ENCODE results near the gene TIMM44.
"Not testable (repeated sequence)": the region's sequence is repeated elsewhere in the genome, so short reads cannot be mapped to it uniquely, and the experiment has no call there.

The TIMM44 gene

DNA sequence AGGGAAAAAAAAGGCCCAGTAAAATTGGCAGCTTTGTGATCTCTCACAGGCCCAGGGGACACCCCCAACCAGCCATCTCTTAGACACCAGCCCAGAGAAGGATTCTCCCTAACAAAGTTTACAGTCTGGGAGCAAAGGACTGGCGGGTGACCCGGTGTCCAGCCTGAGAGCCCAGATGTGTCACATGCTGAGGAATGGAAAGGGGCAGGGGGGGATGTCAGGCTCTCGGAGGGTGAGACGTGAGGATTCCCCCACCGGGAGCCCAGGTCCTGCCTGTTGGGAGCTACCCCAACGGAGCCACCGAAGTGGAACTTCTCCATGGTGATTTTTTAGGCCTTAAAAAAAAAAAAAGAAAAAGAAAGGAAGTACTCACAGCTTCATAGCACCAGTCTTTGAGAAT is 12.7 kb downstream of the TIMM44 start:
- Histone ChIP-seq H3K9me3 (no peaks in the 10 kb centered on the region), H3K4me1 (peaks cover 30% of the 10 kb centered on the region), H3K27me3 (no peaks in the 10 kb centered on the region), H3K4me3 (ENCODE audit: low read depth, low read length) (no peak overlapping the region), H3K36me3 (peaks cover 51% of the 10 kb centered on the region)
- TF ChIP-seq, protein P1, sequence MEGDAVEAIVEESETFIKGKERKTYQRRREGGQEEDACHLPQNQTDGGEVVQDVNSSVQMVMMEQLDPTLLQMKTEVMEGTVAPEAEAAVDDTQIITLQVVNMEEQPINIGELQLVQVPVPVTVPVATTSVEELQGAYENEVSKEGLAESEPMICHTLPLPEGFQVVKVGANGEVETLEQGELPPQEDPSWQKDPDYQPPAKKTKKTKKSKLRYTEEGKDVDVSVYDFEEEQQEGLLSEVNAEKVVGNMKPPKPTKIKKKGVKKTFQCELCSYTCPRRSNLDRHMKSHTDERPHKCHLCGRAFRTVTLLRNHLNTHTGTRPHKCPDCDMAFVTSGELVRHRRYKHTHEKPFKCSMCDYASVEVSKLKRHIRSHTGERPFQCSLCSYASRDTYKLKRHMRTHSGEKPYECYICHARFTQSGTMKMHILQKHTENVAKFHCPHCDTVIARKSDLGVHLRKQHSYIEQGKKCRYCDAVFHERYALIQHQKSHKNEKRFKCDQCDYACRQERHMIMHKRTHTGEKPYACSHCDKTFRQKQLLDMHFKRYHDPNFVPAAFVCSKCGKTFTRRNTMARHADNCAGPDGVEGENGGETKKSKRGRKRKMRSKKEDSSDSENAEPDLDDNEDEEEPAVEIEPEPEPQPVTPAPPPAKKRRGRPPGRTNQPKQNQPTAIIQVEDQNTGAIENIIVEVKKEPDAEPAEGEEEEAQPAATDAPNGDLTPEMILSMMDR (IDR thresholded peaks at IDR 0.05; ENCODE audit: low read depth, low read length), result no peak
- no peak for DNase-seq

DNA sequence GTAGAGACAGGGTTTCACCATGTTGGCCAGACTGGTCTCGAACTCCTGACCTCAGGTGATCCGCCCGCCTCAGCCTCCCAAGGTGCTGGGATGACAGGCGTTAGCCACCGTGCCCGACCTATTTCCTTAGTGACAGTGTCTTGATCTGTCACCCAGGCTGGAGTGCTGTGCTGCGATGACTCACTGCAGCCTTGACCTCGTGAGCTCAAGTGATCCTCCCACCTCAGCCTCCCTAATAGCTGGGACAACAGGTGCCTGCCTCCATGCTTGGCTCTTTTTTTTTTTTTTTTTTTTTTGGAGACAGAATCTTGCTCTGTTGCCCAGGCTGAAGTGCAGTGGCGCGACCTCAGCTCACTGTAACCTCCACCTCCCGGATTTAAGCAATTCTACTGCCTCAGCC is 13.4 kb downstream of the TIMM44 start:
- Histone ChIP-seq H3K4me1 (peaks cover 30% of the 10 kb centered on the region), H3K36me3 (peaks cover 44% of the 10 kb centered on the region)
- H3K27me3 ChIP-seq; H3K9me3 ChIP-seq; H3K4me3 ChIP-seq (ENCODE audit: low read depth, low read length); DNase-seq: not testable (repeated sequence)

- H3K4me1 ChIP-seq, result peaks cover 30% of the 10 kb centered on the region
- peak; percentile 81 for DNase-seq
- peaks cover 36% of the 10 kb centered on the region for H3K36me3 ChIP-seq
- peak overlapping the region; percentile 0; the same call in 1 of the 2 replicates for H3K4me3 ChIP-seq (ENCODE audit: low read depth, low read length)
- TF ChIP-seq, protein P1 (IDR thresholded peaks at IDR 0.05; ENCODE audit: low read depth, low read length), result peak; percentile 54
- H3K9me3 ChIP-seq, result no peaks in the 10 kb centered on the region
- H3K27me3 ChIP-seq, result no peaks in the 10 kb centered on the region
These were observed 14.4 kb downstream of the TIMM44 start for GRCh38 chr19:7928741-7929701.

GRCh38 chr19:7928334-7928706 is 15.1 kb downstream of the TIMM44 start:
- Histone ChIP-seq H3K4me1 (peaks cover 30% of the 10 kb centered on the region), H3K36me3 (peaks cover 29% of the 10 kb centered on the region), H3K27me3 (no peaks in the 10 kb centered on the region), H3K9me3 (no peaks in the 10 kb centered on the region), H3K4me3 (ENCODE audit: low read depth, low read length) (peak overlapping the region; percentile 0; the same call in 1 of the 2 replicates)
- peak; percentile 56 for DNase-seq
- TF ChIP-seq, protein P1 (IDR thresholded peaks at IDR 0.05; ENCODE audit: low read depth, low read length), result no peak

DNA sequence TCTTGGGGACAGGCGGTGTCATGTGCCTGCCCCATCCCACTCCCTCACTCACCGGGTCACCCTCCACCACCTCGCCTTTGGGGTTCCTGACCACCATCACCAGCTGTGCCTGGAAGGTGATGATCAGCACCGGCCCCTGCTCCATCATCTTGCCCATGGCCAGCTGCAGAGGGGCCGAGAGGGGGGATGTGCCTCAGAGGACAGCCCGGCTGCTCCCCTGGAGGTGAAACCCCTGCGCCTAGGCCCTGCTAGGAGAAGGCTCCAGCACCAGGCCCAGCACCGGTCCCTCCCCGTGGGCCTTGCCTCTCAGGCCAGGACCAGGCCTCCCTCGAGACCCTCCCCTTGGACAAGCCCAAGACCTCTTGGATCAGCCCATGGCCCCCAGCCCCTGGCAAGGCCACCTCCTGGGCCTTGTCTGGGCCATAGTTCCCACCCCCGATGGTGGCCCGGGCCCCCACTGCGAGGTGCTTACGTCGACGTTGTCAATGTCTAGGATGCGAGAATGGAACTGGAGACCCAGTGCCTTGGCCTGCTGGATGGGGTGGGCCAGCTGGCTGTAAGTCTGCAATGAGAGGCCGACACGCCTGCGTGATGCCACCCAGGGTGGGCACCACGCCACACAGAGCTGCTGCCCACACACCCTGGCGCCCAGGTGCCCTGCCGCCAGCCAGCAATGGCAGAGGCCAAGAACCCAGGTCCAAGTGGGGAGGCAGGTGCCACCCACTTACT is 15.7 kb downstream of the TIMM44 start:
- peaks cover 23% of the 10 kb centered on the region for H3K36me3 ChIP-seq
- H3K4me1 ChIP-seq, result peaks cover 30% of the 10 kb centered on the region
- H3K9me3 ChIP-seq, result no peaks in the 10 kb centered on the region
- no peak overlapping the region; the same call in 1 of the 2 replicates for H3K4me3 ChIP-seq (ENCODE audit: low read depth, low read length)
- DNase-seq, result no peak
- H3K27me3 ChIP-seq, result no peaks in the 10 kb centered on the region
- TF ChIP-seq, protein P1 (IDR thresholded peaks at IDR 0.05; ENCODE audit: low read depth, low read length), result no peak

DNA sequence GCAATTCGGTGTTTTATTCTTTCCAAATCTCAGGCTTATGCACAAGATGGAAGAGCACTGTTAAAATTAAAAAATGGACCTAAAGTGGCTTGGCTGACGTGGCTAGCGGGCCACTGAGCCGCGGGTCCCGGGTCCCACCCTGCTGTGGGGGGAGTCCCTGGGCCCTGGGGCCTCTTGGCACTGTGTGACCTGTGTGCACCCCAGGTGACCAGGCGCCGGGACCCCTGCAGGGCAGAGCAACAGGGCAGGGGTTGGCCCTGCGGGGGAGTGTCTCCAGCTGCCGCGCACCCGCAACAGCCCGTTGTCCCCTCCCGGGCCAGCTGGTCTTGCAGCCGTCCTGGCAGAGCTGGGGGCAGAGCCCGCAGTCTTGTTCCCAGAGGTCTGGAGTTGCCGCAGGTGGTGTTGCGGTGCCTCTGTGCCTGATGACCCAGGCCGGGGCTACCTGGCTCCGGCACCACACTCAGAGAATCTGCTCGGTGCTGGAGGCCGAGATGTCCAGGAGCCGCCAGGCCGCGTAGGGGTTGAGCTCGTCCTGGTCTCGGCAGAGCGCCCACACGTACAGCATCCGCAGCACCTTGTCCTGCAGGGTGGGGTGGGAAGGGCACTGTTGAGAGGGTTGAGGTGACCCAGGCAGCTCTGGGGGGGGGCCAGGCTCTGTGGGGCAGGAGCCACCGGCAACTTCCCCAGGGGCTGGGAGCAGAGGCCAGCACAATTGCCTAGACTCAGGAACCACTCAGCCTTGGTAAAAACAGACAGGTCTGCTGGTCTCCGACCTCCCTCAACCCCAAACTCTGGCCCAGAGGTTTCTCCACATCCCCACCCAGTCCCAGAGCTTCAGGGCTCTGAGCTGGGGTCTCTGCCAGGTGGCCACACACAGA is 16.5 kb downstream of the TIMM44 start:
- H3K4me1 ChIP-seq, result peaks cover 30% of the 10 kb centered on the region
- TF ChIP-seq, protein P1 (IDR thresholded peaks at IDR 0.05; ENCODE audit: low read depth, low read length), result no peak
- H3K36me3 ChIP-seq, result peaks cover 15% of the 10 kb centered on the region
- H3K9me3 ChIP-seq, result no peaks in the 10 kb centered on the region
- H3K27me3 ChIP-seq, result no peaks in the 10 kb centered on the region
- peak overlapping the region; percentile 48 for H3K4me3 ChIP-seq (ENCODE audit: low read depth, low read length)
- DNase-seq, result peak; percentile 57
